ENCODE measurements around the gene MAPRE2. TPM values are rescaled to one million over a fixed set of nuclear protein-coding genes. Genes with fewer than 3 reads are reported as not detected.

Gene MAPRE2
- total and polyA plus RNA-seq, 4 donors, result 12.5 to 57.8 (median 19.8) TPM

- H3K36me3 ChIP-seq (ENCODE audit: control insufficient read depth in 4 of 4, insufficient read depth in 4 of 4, low read length in 4 of 4), result no peaks in the 10 kb centered on the region
- TF ChIP-seq CTCF (IDR thresholded peaks at IDR 0.05; ENCODE audit: control extremely low read depth, extremely low read depth), result no peak
- H3K27me3 ChIP-seq (ENCODE audit: control insufficient read depth in 3 of 3, insufficient read depth in 3 of 3, low read length in 2 of 3), result no peaks in the 10 kb centered on the region
- H3K4me1 ChIP-seq (ENCODE audit: control insufficient read depth in 5 of 5, insufficient read depth in 5 of 5, low read length in 5 of 5), result peaks cover 0 to 32% (median 14%) of the 10 kb centered on the region in 5 donors
- peak; percentile 25 to 73 (median 51) for DNase-seq
- no peak overlapping the region for H3K4me3 ChIP-seq
- 75 to 83% methylated on average over 7 of the region's 7 CpGs for WGBS, 2 donors
- H3K9ac ChIP-seq (ENCODE audit: insufficient read depth in 1 of 2, low read length in 2 of 2), result no peak overlapping the region
- no peak for ATAC-seq (ENCODE audit: insufficient read depth, low FRiP score)
- no peaks in the 10 kb centered on the region for H3K9me3 ChIP-seq (ENCODE audit: control insufficient read depth in 4 of 4, insufficient read depth in 3 of 4, low read length in 3 of 4)
- peak overlapping the region; percentile 34 to 67 for H3K27ac ChIP-seq (ENCODE audit: low read depth in 1 of 2, low read length in 1 of 2)
Measured at GRCh38 chr18:35117951-35118411, 76.8 kb downstream of the MAPRE2 start.

- Histone ChIP-seq H3K27me3 (ENCODE audit: control insufficient read depth in 3 of 3, insufficient read depth in 3 of 3, low read length in 2 of 3) (no peaks in the 10 kb centered on the region), H3K27ac (ENCODE audit: low read depth in 1 of 2, low read length in 1 of 2) (peak overlapping the region in 1 of 2 donors; percentile 67), H3K9ac (ENCODE audit: insufficient read depth in 1 of 2, low read length in 2 of 2) (no peak overlapping the region), H3K4me1 (ENCODE audit: control insufficient read depth in 5 of 5, insufficient read depth in 5 of 5, low read length in 5 of 5) (peaks cover 0 to 32% (median 14%) of the 10 kb centered on the region in 5 donors), H3K9me3 (ENCODE audit: control insufficient read depth in 4 of 4, insufficient read depth in 3 of 4, low read length in 3 of 4) (no peaks in the 10 kb centered on the region), H3K4me3 (no peak overlapping the region), H3K36me3 (ENCODE audit: control insufficient read depth in 4 of 4, insufficient read depth in 4 of 4, low read length in 4 of 4) (no peaks in the 10 kb centered on the region)
- no peak for TF ChIP-seq CTCF (IDR thresholded peaks at IDR 0.05; ENCODE audit: control extremely low read depth, extremely low read depth)
- peak; percentile 7 for ATAC-seq (ENCODE audit: insufficient read depth, low FRiP score)
- WGBS, 2 donors, result 73 to 86% methylated on average over 3 of the region's 3 CpGs
- no peak for DNase-seq
Measured at GRCh38 chr18:35118641-35119040, 77.4 kb downstream of the MAPRE2 start.

- TF ChIP-seq CTCF (IDR thresholded peaks at IDR 0.05; ENCODE audit: control extremely low read depth, extremely low read depth), result no peak
- peak in 2 of 3 donors; percentile 30 to 56 for DNase-seq
- no peak overlapping the region for H3K27ac ChIP-seq (ENCODE audit: low read depth in 1 of 2, low read length in 1 of 2)
- H3K9ac ChIP-seq (ENCODE audit: insufficient read depth in 1 of 2, low read length in 2 of 2), result no peak overlapping the region
- H3K27me3 ChIP-seq (ENCODE audit: control insufficient read depth in 3 of 3, insufficient read depth in 3 of 3, low read length in 2 of 3), result no peaks in the 10 kb centered on the region
- H3K4me3 ChIP-seq, result no peak overlapping the region
- no peak for ATAC-seq (ENCODE audit: insufficient read depth, low FRiP score)
- 78 to 83% methylated on average over 3 of the region's 3 CpGs for WGBS, 2 donors
- H3K4me1 ChIP-seq (ENCODE audit: control insufficient read depth in 5 of 5, insufficient read depth in 5 of 5, low read length in 5 of 5), result peaks cover 0 to 32% (median 14%) of the 10 kb centered on the region in 5 donors
- H3K36me3 ChIP-seq (ENCODE audit: control insufficient read depth in 4 of 4, insufficient read depth in 4 of 4, low read length in 4 of 4), result peaks cover 0 to 3% (median 0%) of the 10 kb centered on the region in 4 donors
- H3K9me3 ChIP-seq (ENCODE audit: control insufficient read depth in 4 of 4, insufficient read depth in 3 of 4, low read length in 3 of 4), result no peaks in the 10 kb centered on the region
Measured at GRCh38 chr18:35121038-35121437, 79.8 kb downstream of the MAPRE2 start.

GRCh38 chr18:35121531-35121930 is 80.3 kb downstream of the MAPRE2 start:
- ATAC-seq (ENCODE audit: insufficient read depth, low FRiP score), result no peak

More at GRCh38 chr18:35121531-35121930, 80.3 kb downstream of the MAPRE2 start:
- Histone ChIP-seq H3K4me3 (no peak overlapping the region), H3K36me3 (ENCODE audit: control insufficient read depth in 4 of 4, insufficient read depth in 4 of 4, low read length in 4 of 4) (peaks cover 0 to 3% (median 0%) of the 10 kb centered on the region in 4 donors), H3K9me3 (ENCODE audit: control insufficient read depth in 4 of 4, insufficient read depth in 3 of 4, low read length in 3 of 4) (no peaks in the 10 kb centered on the region), H3K4me1 (ENCODE audit: control insufficient read depth in 5 of 5, insufficient read depth in 5 of 5, low read length in 5 of 5) (peaks cover 0 to 32% (median 14%) of the 10 kb centered on the region in 5 donors), H3K27me3 (ENCODE audit: control insufficient read depth in 3 of 3, insufficient read depth in 3 of 3, low read length in 2 of 3) (no peaks in the 10 kb centered on the region), H3K9ac (ENCODE audit: insufficient read depth in 1 of 2, low read length in 2 of 2) (no peak overlapping the region), H3K27ac (ENCODE audit: low read depth in 1 of 2, low read length in 1 of 2) (no peak overlapping the region)
- no peak for DNase-seq
- TF ChIP-seq CTCF (IDR thresholded peaks at IDR 0.05; ENCODE audit: control extremely low read depth, extremely low read depth), result no peak
- WGBS, 2 donors, result 95 to 99% methylated on average over 1 of the region's 1 CpG
